Measurements from ENCODE around the gene RIF1. TPM values are rescaled to one million over a fixed set of nuclear protein-coding genes. Genes with fewer than 3 reads are reported as not detected.

RIF1 gene
- total RNA-seq, 1 experiment from 2014 or later: 123 TPM

DNA sequence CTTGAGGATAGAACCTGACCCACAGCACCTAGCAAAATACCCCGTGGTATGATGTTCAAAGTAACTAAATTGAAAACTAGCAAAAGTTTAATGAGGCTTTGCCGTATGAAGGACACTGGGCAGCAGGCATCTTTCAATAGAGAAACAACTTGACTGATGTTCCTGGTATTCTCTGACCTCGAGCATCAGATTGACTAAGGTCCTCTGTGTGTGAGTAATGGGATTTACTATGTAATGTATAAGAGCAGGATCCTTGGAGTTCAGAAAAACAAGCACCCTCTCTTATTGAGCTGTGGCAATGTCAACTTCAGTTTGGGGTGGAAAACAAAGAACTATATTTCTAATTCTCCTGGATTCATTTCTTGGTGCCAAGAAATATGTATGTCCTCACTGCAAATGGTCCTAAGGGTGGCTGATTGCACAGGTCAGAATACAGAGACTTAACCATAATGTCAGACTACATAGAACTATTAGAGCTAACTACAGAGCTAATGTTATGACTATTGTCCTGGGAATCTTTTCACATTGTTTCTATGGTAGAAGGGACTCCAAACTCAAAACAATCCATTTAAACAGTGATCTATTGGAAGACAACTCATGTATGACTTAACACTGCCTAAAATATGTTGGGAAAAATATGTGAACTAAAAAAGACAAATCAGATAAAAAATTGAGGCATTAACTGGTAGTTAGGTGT lies 47.9 kb upstream of the RIF1 start:
- H2BK20ac ChIP-seq (ENCODE audit: low read depth, low read length, poor library complexity, severe bottlenecking): no peak overlapping the region
- no peak overlapping the region for H3K9ac ChIP-seq (ENCODE audit: extremely low read depth, insufficient read length, low read length)
- no peak overlapping the region for H3K4me3 Mint-ChIP-seq
- no peak overlapping the region for H2BK120ac ChIP-seq (ENCODE audit: low read depth, low read length, poor library complexity, severe bottlenecking)
- H4K20me1 ChIP-seq (ENCODE audit: control insufficient read depth, insufficient read depth, insufficient read length): no peaks in the 10 kb centered on the region
- H2BK12ac ChIP-seq (ENCODE audit: insufficient read length, low read depth, low read length): no peak overlapping the region
- H3K79me1 ChIP-seq (ENCODE audit: insufficient read depth, low read depth, low read length, poor library complexity, severe bottlenecking): no peaks in the 10 kb centered on the region
- no peak overlapping the region for H4K5ac ChIP-seq (ENCODE audit: insufficient read length, low read depth, low read length)
- H2AK5ac ChIP-seq (ENCODE audit: insufficient read length, low read length): no peak overlapping the region
- H3K27ac Mint-ChIP-seq: no peak overlapping the region
- H2AFZ ChIP-seq (ENCODE audit: low read length): no peak overlapping the region
- H3K9me3 ChIP-seq (ENCODE audit: control insufficient read depth, low read depth, low read length): no peaks in the 10 kb centered on the region
- no peak overlapping the region for H2BK5ac ChIP-seq (ENCODE audit: insufficient read length, low read length)
- no peak overlapping the region for H3K23ac ChIP-seq (ENCODE audit: insufficient read length, low read depth, low read length)
- H3K56ac ChIP-seq (ENCODE audit: insufficient read length, low read depth, low read length): no peak overlapping the region
- no peak overlapping the region for H3K4me2 ChIP-seq (ENCODE audit: insufficient read depth, insufficient read length, low read length)
- H3K4ac ChIP-seq (ENCODE audit: low read depth, low read length): no peak overlapping the region
- H3K23me2 ChIP-seq (ENCODE audit: insufficient read length, low read depth, low read length, poor library complexity, severe bottlenecking): no peaks in the 10 kb centered on the region
- H4K8ac ChIP-seq (replicated peaks; ENCODE audit: insufficient read length, low read depth, low read length): no peak overlapping the region
- H3K18ac ChIP-seq (ENCODE audit: insufficient read length, low read depth, low read length): no peak overlapping the region
- DNase-seq: no peak
- peaks cover 4% of the 10 kb centered on the region; the same call in 1 of the 2 replicates for H3K4me1 ChIP-seq (ENCODE audit: insufficient read depth, low read length)
- TF ChIP-seq, protein P1, sequence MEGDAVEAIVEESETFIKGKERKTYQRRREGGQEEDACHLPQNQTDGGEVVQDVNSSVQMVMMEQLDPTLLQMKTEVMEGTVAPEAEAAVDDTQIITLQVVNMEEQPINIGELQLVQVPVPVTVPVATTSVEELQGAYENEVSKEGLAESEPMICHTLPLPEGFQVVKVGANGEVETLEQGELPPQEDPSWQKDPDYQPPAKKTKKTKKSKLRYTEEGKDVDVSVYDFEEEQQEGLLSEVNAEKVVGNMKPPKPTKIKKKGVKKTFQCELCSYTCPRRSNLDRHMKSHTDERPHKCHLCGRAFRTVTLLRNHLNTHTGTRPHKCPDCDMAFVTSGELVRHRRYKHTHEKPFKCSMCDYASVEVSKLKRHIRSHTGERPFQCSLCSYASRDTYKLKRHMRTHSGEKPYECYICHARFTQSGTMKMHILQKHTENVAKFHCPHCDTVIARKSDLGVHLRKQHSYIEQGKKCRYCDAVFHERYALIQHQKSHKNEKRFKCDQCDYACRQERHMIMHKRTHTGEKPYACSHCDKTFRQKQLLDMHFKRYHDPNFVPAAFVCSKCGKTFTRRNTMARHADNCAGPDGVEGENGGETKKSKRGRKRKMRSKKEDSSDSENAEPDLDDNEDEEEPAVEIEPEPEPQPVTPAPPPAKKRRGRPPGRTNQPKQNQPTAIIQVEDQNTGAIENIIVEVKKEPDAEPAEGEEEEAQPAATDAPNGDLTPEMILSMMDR (conservative IDR thresholded peaks at IDR 0.05): no peak
- H3K27me3 ChIP-seq (ENCODE audit: insufficient read depth, low read length): no peaks in the 10 kb centered on the region
- H3K27me3 Mint-ChIP-seq (ENCODE audit: low read depth): no peaks in the 10 kb centered on the region
- no peaks in the 10 kb centered on the region; a peak in 2 of 5 replicates for H3K9me3 Mint-ChIP-seq
- H3K79me2 ChIP-seq (ENCODE audit: insufficient read depth, low read length): no peaks in the 10 kb centered on the region
- H2BK15ac ChIP-seq (ENCODE audit: low read depth, low read length): no peak overlapping the region
- WGBS (ENCODE audit: extremely low coverage, insufficient read length, low lambda C conversion rate): no CpG with 5 or more reads among the region's 3 CpGs
- peaks cover 0 to 5% (median 2%) of the 10 kb centered on the region in 3 experiments; a peak in 2 of 7 replicates for H3K36me3 Mint-ChIP-seq (ENCODE audit: insufficient read depth in 1 of 3, low read depth in 3 of 3)
- no peak overlapping the region for H3K27ac ChIP-seq (ENCODE audit: insufficient read length, low read depth, low read length)
- no peak overlapping the region for H3T11ph ChIP-seq (ENCODE audit: low read length)
- H3K4me1 Mint-ChIP-seq: peaks cover 18 to 21% of the 10 kb centered on the region in 2 experiments
- H3K14ac ChIP-seq (ENCODE audit: insufficient read depth, low read length): no peak overlapping the region
- no peak overlapping the region for H4K91ac ChIP-seq (ENCODE audit: insufficient read length, low read depth, low read length)
